GM21723 (cell line): ENCODE results near the gene ACKR4.
A peak's percentile ranks its signal among the peaks of the same experiment; 100 is the strongest.
"Not testable (repeated sequence)": the region's sequence is repeated elsewhere in the genome, so short reads cannot be mapped to it uniquely, and the experiment has no call there.

Source experiments
- ATAC-seq: cut with Tn5 transposase; IDR thresholded peaks from one replicate; pipeline ENCODE4 v1.9.1; 2021; ENCODE audit warnings: mild to moderate bottlenecking, moderate library complexity; ENCODE audit not compliant: unreplicated experiment

ACKR4 gene

DNA sequence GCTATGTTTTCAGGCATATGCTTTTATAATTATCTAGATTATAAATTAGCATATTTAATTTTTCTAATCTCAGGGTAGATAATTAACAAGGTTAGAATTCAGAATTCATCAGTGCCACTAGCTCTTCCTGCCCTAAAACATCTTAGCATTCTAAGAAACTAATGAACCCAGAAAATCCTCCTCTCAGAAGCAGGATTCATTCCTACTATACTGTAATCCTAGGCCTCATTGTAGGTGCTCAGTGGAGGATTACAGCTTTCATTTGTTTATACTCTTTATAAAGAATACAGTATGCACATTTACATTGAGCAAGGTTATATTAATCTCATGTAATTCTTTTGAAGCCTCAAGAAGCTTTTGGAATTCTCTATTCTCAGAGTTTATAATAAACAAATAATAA, 41.6 kb downstream of the ACKR4 start:
- ATAC-seq: no peak

- not testable (repeated sequence) for ATAC-seq
These were observed 44.4 kb downstream of the ACKR4 start for GRCh38 chr3:132641427-132641826.

DNA sequence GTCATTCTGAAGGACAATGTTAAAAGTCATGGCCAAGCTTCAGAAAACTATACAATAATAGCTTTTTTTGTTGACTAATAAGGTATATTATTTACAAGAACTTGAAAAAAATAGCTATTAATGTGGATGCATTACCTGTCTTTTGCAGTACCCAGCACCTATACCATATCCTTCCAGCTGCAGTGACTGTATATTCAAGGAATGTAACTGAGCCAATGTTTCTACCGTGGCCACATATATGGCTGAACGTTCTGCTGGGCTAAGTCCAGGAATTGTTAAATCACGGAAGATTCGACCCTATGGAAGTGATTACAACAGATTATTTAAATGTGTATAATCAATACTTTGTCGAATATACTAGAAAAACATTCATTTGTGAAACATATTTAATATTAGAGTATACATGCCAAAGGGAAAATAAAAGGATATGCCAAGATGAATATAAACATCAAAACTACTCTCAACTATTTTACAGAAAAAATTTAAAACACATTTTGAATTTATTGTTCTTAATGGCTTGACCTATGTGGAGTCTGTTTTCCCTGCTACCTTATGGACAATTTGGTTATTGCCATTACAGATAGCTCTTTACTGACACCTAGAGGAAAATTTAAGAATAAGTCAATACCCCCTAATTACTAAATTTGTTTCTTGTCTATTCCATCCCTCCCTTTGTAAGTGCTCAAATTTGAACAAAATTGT, 44.9 kb downstream of the ACKR4 start:
- ATAC-seq: peak; percentile 48

GRCh38 chr3:132642539-132642847, 45.4 kb downstream of the ACKR4 start:
- ATAC-seq: no peak

GRCh38 chr3:132643366-132643765, 46.3 kb downstream of the ACKR4 start:
- no peak for ATAC-seq

DNA sequence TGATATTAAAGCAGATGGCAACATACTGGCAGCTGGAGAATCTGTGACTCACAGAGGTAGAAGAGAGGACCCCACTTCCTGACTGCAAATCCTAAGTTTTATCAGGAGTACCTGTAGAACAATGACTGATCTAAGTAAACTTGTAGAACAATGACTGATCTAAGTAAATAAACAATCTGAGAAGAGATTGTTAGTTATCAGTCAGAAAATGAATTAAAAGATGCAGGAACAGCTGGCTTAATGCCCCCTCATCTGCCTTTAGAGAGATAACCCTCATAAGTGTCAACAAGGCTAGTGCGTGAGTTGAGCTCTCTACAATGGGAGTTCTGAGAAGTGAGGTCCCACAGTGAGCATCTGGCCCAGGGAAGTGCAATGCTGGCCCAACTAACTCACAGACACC, 48.0 kb downstream of the ACKR4 start:
- no peak for ATAC-seq

DNA sequence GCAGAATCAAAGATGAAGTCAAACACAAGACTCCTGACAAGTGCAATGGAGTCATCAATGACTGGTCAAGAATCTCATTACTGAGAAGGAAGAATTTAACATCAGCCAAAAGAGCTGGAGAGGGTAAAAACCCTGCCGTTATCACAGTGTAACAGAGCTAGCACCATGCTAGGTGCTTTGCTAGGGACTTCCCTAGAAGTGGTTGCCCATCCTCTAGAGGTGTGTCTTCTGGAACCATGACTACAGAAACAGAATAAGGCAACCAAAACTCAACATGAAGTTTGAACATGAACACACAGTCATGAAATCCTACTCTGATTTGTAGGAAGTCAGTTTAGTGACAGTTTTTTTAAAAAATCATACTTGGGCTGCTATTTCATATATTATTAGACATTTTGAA, 53.1 kb downstream of the ACKR4 start:
- ATAC-seq: no peak
